KOPT-K1 (cell line): ENCODE results near the gene PSMD7.
"Not testable (repeated sequence)": the region's sequence is repeated elsewhere in the genome, so short reads cannot be mapped to it uniquely, and the experiment has no call there.

Experiments used
- H3K27ac ChIP-seq: fragments of 200-600 bp; sonication (generic); 2 replicates; pipeline ENCODE4 v1.5.1; 2016; ENCODE audit warnings: antibody characterized with exemption, mild to moderate bottlenecking, low read depth, low read length; ENCODE audit not compliant: poor library complexity, severe bottlenecking
- H3K36me3 ChIP-seq: fragments of 200-600 bp; sonication (generic); 2 replicates; pipeline ENCODE4 v1.5.1; 2017; ENCODE audit warnings: antibody characterized with exemption, mild to moderate bottlenecking, low read length, moderate library complexity; ENCODE audit not compliant: insufficient read depth
- H3K9me3 ChIP-seq: fragments of 200-600 bp; sonication (generic); 2 replicates; pipeline ENCODE4 v1.5.1; 2017; ENCODE audit warnings: antibody characterized with exemption, low read length, mild to moderate bottlenecking; ENCODE audit not compliant: insufficient read depth, poor library complexity, severe bottlenecking

The PSMD7 gene

DNA sequence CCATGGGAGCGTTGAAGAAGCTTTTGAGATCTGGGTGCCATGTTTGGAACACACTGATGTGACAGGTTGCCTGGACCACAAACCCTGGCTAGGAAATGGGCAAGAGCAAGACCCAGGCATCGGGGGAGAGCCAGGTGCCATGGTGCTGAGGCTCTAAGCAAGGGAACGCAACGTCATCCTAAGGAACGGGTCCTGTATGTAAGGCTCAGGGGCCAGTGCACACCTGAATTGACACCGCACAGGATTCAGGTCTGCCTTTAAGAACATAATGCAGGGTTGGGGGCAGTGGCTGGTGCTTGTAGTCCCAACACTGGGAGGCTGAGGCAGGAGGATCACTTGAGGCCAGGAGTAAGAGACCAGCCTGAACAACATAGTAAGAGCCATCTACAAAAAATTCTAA lies 10.8 kb downstream of the PSMD7 start:
- Histone ChIP-seq H3K9me3 (no peaks in the 10 kb centered on the region), H3K36me3 (peaks cover 70% of the 10 kb centered on the region), H3K27ac (no peak overlapping the region)

GRCh38 chr16:74309789-74310781 lies 13.5 kb downstream of the PSMD7 start:
- Histone ChIP-seq H3K9me3 (no peaks in the 10 kb centered on the region), H3K36me3 (peaks cover 50% of the 10 kb centered on the region), H3K27ac (no peak overlapping the region)

DNA sequence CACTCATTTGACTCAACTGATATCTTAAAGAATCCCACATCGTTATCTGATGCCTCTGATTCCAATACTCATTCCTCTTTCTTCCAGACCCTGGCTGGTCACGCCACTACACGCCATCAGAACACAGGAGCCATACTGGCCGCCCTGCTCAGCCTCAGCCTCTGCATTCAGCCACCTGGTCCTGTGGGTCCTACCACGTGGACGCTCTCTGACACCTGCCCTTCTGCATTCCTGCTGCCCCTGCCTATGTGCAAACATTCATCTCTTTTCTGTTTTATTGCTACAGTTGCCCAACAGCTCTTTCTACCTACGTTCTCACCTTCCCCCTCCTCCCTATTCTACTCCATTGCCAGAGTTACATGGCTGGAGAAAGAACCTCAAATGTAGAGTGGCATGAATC lies 18.4 kb downstream of the PSMD7 start:
- peaks cover 6% of the 10 kb centered on the region; the same call in 1 of the 2 replicates for H3K36me3 ChIP-seq

DNA sequence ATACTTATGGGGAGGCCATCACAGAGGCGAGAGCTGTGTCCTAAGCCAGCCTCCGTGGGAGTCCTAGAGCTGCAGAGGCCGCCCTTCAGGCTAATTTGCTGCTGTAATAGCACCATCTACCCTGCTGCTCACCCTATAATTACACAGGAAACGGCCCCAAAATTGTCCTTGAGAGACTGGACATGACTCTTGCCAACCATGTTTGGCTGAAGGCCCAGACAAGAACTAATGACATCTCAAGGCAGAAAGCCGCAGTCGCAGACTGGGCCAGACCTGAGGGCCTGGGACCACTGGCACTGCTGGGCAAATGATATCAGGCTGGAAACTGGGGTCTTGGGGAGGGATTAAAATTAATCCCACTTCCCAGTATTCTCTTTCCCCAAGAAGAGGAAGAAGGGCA lies 24.1 kb downstream of the PSMD7 start:
- Histone ChIP-seq H3K9me3 (no peaks in the 10 kb centered on the region), H3K27ac (no peak overlapping the region), H3K36me3 (peaks cover 20% of the 10 kb centered on the region; the same call in 1 of the 2 replicates)

More for the DNA sequence above, 18.4 kb downstream of the PSMD7 start:
- no peaks in the 10 kb centered on the region for H3K9me3 ChIP-seq
- no peak overlapping the region for H3K27ac ChIP-seq

GRCh38 chr16:74321356-74321755 lies 24.7 kb downstream of the PSMD7 start:
- H3K27ac ChIP-seq = no peak overlapping the region
- H3K36me3 ChIP-seq = peaks cover 26% of the 10 kb centered on the region; the same call in 1 of the 2 replicates

GRCh38 chr16:74322301-74322710 lies 25.7 kb downstream of the PSMD7 start:
- Histone ChIP-seq H3K9me3 (no peaks in the 10 kb centered on the region), H3K27ac (no peak overlapping the region), H3K36me3 (peaks cover 36% of the 10 kb centered on the region; the same call in 1 of the 2 replicates)

More at GRCh38 chr16:74321356-74321755, 24.7 kb downstream of the PSMD7 start:
- H3K9me3 ChIP-seq = no peaks in the 10 kb centered on the region

GRCh38 chr16:74324777-74325176 lies 28.2 kb downstream of the PSMD7 start:
- peaks cover 43% of the 10 kb centered on the region; the same call in 1 of the 2 replicates for H3K36me3 ChIP-seq
- H3K27ac ChIP-seq = peak overlapping the region; percentile 31
- H3K9me3 ChIP-seq = not testable (repeated sequence)

- Histone ChIP-seq H3K27ac (peak overlapping the region; percentile 21), H3K9me3 (no peaks in the 10 kb centered on the region), H3K36me3 (peaks cover 49% of the 10 kb centered on the region; the same call in 1 of the 2 replicates)
These were observed 29.0 kb downstream of the PSMD7 start for GRCh38 chr16:74325641-74326040.

DNA sequence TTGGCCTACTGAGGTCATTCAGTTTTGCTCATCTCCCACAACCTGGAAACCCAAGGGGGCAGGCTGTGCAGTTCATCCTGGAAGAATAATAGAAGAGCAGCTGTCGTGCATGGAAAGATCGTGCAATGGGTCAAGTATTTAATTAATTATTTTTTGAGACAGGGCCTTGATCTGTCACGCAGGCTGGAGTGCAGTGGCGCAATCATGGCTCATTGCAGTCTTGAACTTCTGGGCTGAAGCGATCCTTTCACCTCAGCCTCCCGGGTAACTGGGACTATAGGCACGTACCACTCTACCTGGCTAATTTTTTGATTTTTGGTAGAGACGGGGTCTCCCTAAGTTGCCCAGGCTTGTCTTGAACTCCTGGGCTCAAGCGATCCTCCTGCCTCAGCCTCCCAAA lies 31.7 kb downstream of the PSMD7 start:
- H3K36me3 ChIP-seq = peaks cover 62% of the 10 kb centered on the region
- not testable (repeated sequence) for H3K9me3 ChIP-seq, H3K27ac ChIP-seq

DNA sequence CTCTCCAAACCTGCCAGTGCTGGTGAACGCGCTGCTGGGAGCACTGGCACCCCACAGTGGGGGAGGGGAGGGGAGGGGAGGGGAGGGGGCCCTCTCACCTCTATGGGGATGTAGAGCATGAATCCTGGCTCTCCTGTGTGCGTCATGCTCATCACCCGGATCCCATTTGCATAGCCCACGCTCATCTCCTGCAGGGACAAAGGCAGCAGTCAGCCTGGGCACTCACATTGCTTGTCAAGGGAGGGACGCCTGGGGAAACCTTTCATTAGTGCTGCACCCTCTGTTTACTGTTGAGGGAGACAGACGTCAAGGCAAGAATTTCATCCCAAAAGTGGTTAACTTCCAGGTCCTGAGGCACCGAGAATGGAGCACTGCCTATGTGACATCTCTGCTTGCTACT lies 35.9 kb downstream of the PSMD7 start:
- not testable (repeated sequence) for H3K9me3 ChIP-seq, H3K27ac ChIP-seq
- peaks cover 54% of the 10 kb centered on the region for H3K36me3 ChIP-seq

GRCh38 chr16:74337506-74337905 lies 40.9 kb downstream of the PSMD7 start:
- H3K27ac ChIP-seq, H3K9me3 ChIP-seq: not testable (repeated sequence)
- peaks cover 62% of the 10 kb centered on the region for H3K36me3 ChIP-seq

- H3K27ac ChIP-seq, H3K9me3 ChIP-seq: not testable (repeated sequence)
- H3K36me3 ChIP-seq = peaks cover 69% of the 10 kb centered on the region
These were observed 42.6 kb downstream of the PSMD7 start for GRCh38 chr16:74339226-74339625.

- H3K27ac ChIP-seq, H3K9me3 ChIP-seq: not testable (repeated sequence)
- H3K36me3 ChIP-seq = peaks cover 70% of the 10 kb centered on the region
These were observed 56.4 kb downstream of the PSMD7 start for GRCh38 chr16:74353038-74353437.
